Measurements from ENCODE around the gene LRP1.
A peak's percentile ranks its signal among the peaks of the same experiment; 100 is the strongest.

LRP1 gene

GRCh38 chr12:57162553-57163125, 34.4 kb downstream of the LRP1 start:
- no peaks in the 10 kb centered on the region for H3K9me3 ChIP-seq
- no peak for TF ChIP-seq CTCF (IDR thresholded peaks at IDR 0.05)
- H3K4me3 ChIP-seq = no peak overlapping the region
- peaks cover 81 to 99% (median 97%) of the 10 kb centered on the region in 3 donors for H3K36me3 ChIP-seq
- no peak for DNase-seq
- H3K4me1 ChIP-seq = peaks cover 0 to 20% (median 10%) of the 10 kb centered on the region in 4 donors
- no peak overlapping the region for H3K27ac ChIP-seq
- intact Hi-C loops (cut with DNase I; ENCODE audit: low total_unique reads) = no loop called here
- no peaks in the 10 kb centered on the region for H3K27me3 ChIP-seq

GRCh38 chr12:57164454-57164853, 36.2 kb downstream of the LRP1 start:
- Histone ChIP-seq H3K27me3 (no peaks in the 10 kb centered on the region), H3K9me3 (no peaks in the 10 kb centered on the region), H3K4me3 (no peak overlapping the region), H3K36me3 (peaks cover 96 to 99% (median 98%) of the 10 kb centered on the region in 3 donors), H3K4me1 (peaks cover 0 to 4% (median 0%) of the 10 kb centered on the region in 4 donors), H3K27ac (peak overlapping the region in 1 of 2 donors; percentile 16)
- no peak for TF ChIP-seq CTCF (IDR thresholded peaks at IDR 0.05)
- DNase-seq = no peak
- intact Hi-C loops (cut with DNase I; ENCODE audit: low total_unique reads) = no loop called here

- intact Hi-C loops (cut with DNase I; ENCODE audit: low total_unique reads) = no loop called here
- no peak for TF ChIP-seq CTCF (IDR thresholded peaks at IDR 0.05)
- Histone ChIP-seq H3K27ac (peak overlapping the region; percentile 0 to 16), H3K27me3 (no peaks in the 10 kb centered on the region), H3K9me3 (no peaks in the 10 kb centered on the region), H3K4me3 (no peak overlapping the region), H3K36me3 (peaks cover 96 to 99% (median 98%) of the 10 kb centered on the region in 3 donors), H3K4me1 (no peaks in the 10 kb centered on the region)
- DNase-seq = no peak
Observed at GRCh38 chr12:57164966-57165625, 36.8 kb downstream of the LRP1 start.

GRCh38 chr12:57165741-57166140, 37.5 kb downstream of the LRP1 start:
- H3K4me3 ChIP-seq = no peak overlapping the region
- TF ChIP-seq CTCF (IDR thresholded peaks at IDR 0.05) = no peak
- no peaks in the 10 kb centered on the region for H3K27me3 ChIP-seq
- intact Hi-C loops (cut with DNase I; ENCODE audit: low total_unique reads) = no loop called here
- peaks cover 96 to 99% (median 98%) of the 10 kb centered on the region in 3 donors for H3K36me3 ChIP-seq
- no peak for DNase-seq
- peak overlapping the region in 1 of 2 donors; percentile 1 for H3K27ac ChIP-seq
- H3K9me3 ChIP-seq = no peaks in the 10 kb centered on the region
- peaks cover 0 to under 1% (median 0%) of the 10 kb centered on the region in 4 donors for H3K4me1 ChIP-seq

GRCh38 chr12:57166971-57167371, 38.7 kb downstream of the LRP1 start:
- H3K36me3 ChIP-seq = peaks cover 85 to 99% (median 89%) of the 10 kb centered on the region in 3 donors
- TF ChIP-seq CTCF (IDR thresholded peaks at IDR 0.05) = no peak

More at GRCh38 chr12:57166971-57167371, 38.7 kb downstream of the LRP1 start:
- intact Hi-C loops (cut with DNase I; ENCODE audit: low total_unique reads) = no loop called here
- Histone ChIP-seq H3K27ac (no peak overlapping the region), H3K27me3 (no peaks in the 10 kb centered on the region), H3K4me1 (peaks cover 0 to 12% (median 0%) of the 10 kb centered on the region in 4 donors), H3K9me3 (no peaks in the 10 kb centered on the region), H3K4me3 (no peak overlapping the region)
- no peak for DNase-seq

All from tibial artery (tissue), 4 donors.